ENCODE results near the gene TMEM138.

Gene TMEM138

GRCh38 chr11:61401573-61401972 is 39.4 kb downstream of the TMEM138 start:
- TF ChIP-seq, protein P1, sequence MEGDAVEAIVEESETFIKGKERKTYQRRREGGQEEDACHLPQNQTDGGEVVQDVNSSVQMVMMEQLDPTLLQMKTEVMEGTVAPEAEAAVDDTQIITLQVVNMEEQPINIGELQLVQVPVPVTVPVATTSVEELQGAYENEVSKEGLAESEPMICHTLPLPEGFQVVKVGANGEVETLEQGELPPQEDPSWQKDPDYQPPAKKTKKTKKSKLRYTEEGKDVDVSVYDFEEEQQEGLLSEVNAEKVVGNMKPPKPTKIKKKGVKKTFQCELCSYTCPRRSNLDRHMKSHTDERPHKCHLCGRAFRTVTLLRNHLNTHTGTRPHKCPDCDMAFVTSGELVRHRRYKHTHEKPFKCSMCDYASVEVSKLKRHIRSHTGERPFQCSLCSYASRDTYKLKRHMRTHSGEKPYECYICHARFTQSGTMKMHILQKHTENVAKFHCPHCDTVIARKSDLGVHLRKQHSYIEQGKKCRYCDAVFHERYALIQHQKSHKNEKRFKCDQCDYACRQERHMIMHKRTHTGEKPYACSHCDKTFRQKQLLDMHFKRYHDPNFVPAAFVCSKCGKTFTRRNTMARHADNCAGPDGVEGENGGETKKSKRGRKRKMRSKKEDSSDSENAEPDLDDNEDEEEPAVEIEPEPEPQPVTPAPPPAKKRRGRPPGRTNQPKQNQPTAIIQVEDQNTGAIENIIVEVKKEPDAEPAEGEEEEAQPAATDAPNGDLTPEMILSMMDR (IDR thresholded peaks at IDR 0.05; ENCODE audit: extremely low read depth, missing control alignments), result no peak
- no peak for DNase-seq (ENCODE audit: low spot score)

- DNase-seq (ENCODE audit: low spot score), result no peak
- TF ChIP-seq, protein P1 (IDR thresholded peaks at IDR 0.05; ENCODE audit: extremely low read depth, missing control alignments), result no peak
Observed at GRCh38 chr11:61403658-61404057, 41.5 kb downstream of the TMEM138 start.

DNA sequence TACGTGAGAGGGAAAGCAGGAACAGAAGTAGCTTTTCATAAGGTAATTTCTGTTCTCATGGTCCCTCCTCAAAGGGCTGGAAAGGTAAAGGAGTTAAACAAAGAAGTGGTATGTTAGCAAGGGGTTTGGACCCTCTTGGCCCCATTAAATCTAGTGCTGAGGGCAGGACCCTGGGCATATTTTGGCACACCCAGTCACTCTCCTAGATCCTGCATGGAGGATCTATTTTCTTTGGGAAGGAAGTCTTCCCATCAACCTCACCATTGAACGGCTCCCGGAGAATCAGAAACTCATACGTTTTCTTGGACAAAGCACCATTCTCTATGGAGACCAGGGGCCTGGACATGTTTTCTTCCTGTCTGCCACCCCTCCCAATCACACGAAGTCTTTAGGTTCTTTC is 41.9 kb downstream of the TMEM138 start:
- DNase-seq (ENCODE audit: low spot score), result no peak
- TF ChIP-seq, protein P1 (IDR thresholded peaks at IDR 0.05; ENCODE audit: extremely low read depth, missing control alignments), result no peak

DNA sequence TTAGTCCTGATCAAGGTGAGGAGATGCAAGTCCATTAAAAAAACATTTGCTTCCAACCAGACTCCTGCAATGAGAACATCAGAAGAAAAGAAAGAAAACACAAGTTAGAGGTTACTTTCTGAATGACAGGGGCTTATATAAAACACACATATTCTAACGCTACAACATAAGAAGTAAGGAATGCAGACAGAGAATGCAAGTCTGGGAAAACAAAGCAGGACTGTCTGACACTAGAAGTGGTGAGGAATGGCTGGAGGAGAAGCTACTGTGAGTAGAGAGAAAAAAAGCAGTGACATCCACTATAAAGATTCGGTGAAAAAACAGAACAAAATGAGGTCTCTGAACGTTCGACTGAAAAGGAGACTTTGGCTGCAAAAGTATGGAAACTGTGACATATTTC is 42.5 kb downstream of the TMEM138 start:
- TF ChIP-seq, protein P1 (IDR thresholded peaks at IDR 0.05; ENCODE audit: extremely low read depth, missing control alignments), result no peak
- DNase-seq (ENCODE audit: low spot score), result no peak

DNA sequence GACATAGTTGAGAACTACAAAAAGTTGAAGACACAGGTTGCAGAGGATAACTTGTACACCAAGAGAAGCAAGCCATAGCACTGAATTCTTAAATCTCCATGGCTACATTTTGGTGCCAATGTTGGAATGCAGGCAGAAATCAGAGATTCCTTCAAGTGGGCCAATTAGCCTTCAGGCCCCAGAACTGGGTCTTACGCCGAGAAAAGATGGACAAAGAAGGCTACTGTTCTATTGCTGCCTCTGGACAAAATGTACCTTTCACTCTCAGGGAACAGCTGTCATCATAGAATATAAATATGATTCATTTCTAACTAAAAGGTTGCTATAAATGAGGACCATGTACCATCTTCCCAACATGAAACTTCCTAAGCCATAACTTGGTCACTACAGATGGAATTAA is 43.9 kb downstream of the TMEM138 start:
- TF ChIP-seq, protein P1 (IDR thresholded peaks at IDR 0.05; ENCODE audit: extremely low read depth, missing control alignments), result no peak
- DNase-seq (ENCODE audit: low spot score), result no peak

DNA sequence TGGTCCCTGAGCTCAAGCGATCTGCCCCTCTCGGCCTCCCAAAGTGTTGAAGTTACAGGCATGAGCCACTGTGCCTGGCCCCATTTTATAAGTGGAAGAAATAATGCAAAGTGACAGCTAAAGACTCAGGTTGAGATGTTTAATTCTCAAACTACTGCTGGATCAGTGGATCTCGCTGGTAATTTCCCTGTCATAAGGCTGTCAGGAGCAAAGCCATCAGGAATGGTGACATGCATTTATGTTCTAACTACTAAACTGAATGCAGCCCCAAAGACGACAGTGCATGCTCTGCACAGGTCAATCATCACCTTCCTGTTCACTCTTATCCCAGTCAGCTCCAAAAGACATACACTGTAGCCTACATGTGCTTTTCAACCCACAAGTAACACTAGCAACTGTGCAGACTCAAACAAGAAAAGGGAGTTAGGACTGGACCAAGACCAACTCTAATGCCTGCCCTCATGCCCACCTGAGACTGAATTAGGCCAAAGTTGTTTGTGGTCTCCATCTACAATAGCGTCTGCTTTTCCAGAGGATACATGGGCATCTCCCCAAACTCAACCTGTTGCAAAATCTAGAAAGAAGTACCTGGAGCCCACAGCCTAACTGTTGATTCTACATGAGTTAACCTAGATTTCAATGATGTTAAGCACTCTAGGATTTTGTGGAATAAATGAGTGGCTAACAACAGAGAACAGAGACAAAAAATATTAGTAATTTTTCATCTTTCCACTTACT is 45.0 kb downstream of the TMEM138 start:
- TF ChIP-seq, protein P1 (IDR thresholded peaks at IDR 0.05; ENCODE audit: extremely low read depth, missing control alignments), result no peak
- DNase-seq (ENCODE audit: low spot score), result no peak

- DNase-seq (ENCODE audit: low spot score), result no peak
Observed at GRCh38 chr11:61411589-61411988, 49.4 kb downstream of the TMEM138 start.

More at GRCh38 chr11:61411589-61411988, 49.4 kb downstream of the TMEM138 start:
- TF ChIP-seq, protein P1 (IDR thresholded peaks at IDR 0.05; ENCODE audit: extremely low read depth, missing control alignments), result no peak
